HG02840 (cell line): ENCODE data around the gene CYBC1.

Experiments used
- ATAC-seq: cut with Tn5 transposase; IDR thresholded peaks from one replicate; pipeline ENCODE4 v1.9.1; 2021; ENCODE audit warnings: mild to moderate bottlenecking, moderate library complexity, moderate number of reproducible peaks; ENCODE audit not compliant: unreplicated experiment, low FRiP score

CYBC1 gene

GRCh38 chr17:82452162-82452561 lies 1.6 kb upstream of the CYBC1 start:
- ATAC-seq: no peak

GRCh38 chr17:82449883-82450356 lies 632 bp downstream of the CYBC1 start:
- no peak for ATAC-seq

DNA sequence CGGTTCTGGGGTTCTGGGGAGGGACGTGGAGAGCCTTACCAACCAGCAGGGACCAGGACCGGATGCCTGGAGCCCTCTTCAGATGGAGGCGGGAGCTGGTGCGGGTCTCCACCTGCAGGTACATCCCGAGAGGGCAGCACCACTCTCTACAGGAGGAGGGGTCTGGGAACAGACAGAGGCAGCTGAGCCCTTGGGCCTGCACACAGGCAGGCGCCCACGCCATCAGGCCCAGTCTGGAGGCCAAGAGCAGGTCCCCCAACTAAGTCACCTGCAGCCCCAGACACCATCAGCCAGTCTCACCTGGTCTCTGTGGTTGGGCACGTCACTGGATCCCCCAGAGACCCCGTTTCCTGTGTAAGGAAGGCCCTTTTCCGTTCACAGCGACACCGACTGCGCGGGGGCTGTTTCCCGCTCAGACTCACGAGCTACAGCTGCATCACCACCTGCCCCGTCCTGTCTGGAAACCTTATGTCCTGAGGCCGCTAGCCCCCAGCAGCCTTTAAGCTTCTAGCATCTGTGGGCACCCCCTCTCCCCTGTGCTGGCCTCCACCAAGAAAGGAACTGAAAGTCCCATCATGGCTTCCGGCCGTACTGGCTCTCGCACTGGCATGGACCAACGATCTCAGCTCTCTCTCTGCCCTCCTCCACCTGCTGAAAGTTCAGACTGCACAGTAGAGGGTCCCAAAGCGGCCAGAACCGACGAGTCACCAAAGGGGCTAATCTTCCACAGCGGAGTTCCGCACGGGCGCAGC lies 1.2 kb downstream of the CYBC1 start:
- peak; percentile 44 for ATAC-seq

DNA sequence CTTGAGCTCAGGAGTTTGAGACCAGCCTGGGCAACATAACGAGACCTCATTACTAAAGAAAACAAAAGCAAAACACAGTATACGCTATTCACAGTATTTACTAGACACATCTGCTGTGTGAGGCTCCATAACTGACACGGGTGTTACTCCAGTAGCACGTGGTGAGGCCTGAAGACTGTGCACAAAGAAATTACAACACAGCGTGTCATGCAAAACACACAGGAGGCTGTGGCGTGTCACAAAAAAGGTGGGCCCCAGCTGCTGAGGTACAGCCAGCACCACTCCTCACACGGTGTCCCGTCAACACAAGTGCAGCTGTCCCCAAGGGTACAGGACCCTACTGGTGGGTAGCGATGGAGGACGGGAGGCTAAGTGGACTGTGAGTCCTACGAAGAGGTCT lies 2.7 kb downstream of the CYBC1 start:
- ATAC-seq: no peak

DNA sequence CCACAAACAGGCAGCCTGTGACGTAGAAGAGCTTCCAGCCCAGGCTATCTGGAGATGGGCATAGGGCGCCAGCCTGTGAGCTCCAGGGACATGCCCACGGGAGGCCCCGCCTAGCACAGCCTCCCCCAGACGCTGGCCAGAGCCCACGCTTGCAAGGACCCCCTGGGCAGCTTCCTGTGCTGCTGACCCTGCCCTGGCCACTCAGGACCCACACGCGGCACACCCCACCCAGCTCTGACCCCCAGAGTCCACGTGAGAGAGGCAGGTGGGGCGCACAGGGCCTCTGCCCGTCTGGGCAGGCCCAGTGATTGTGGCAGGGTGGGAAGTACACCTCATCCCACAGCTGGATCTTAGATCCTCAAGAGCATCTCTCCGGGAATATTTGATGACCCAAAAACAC lies 3.9 kb downstream of the CYBC1 start:
- ATAC-seq: no peak

GRCh38 chr17:82446124-82446523 lies 4.4 kb downstream of the CYBC1 start:
- no peak for ATAC-seq

- no peak for ATAC-seq
These were observed 5.0 kb downstream of the CYBC1 start for GRCh38 chr17:82445542-82445941.

DNA sequence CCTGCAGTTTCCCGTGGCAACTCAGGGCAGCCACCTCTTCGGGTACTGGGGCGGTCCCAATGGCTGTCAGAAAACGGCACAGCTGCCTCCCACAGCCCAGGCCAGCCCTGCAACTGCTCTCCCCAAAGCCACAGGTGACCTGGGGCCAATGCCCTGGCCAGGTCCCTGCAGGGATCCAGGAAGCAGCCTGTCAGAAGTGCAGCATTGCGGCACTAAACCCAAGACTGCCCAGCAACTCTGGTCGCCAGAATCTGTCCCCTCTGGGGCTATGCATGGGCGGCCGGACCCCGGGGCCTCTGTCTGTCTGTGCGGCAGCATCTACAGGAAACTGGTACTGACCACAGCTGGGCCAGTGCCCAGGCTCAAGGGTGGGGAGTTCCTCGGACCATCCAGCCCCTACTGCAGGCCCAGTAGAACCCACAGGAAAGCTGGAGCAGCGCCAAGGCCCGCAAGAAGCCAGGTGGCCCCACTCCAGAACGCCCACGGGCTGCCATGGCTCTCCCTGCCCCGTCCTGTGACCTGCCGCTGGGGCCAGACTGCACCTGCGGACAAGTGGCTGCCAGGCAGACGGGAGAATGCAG lies 5.5 kb downstream of the CYBC1 start:
- no peak for ATAC-seq

DNA sequence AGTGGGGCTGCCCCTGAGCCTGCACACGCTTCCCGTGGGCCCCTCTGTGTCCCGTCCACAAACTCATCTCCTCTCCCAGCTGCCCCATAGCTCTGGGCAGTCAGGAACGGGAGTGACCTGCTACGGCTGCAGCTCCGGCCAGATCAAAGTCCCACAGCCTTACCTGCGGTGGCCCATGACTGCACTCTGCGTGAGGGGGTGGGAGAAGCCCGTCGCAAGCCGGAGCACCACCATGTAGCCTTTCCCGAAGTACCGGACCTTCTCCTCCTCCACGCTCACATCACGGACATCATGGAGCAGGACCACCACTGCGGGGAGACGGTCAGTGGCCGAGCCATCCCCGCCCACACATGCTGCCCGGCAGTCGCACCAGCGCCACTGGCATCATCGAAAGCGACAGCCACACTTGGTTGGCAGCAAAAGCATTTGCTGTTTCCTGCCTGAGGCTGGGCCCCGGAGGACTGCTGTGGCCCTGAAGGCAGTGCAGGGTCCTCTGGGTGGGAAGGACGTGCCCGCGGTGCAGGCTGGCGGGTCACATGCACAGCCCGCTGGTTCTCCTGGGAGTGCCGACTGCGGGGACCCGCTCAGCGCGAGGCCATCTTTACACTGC lies 6.2 kb downstream of the CYBC1 start:
- ATAC-seq: no peak

GRCh38 chr17:82443465-82444283 lies 6.9 kb downstream of the CYBC1 start:
- ATAC-seq: no peak

- no peak for ATAC-seq
These were observed 7.7 kb downstream of the CYBC1 start for GRCh38 chr17:82442643-82443464.

DNA sequence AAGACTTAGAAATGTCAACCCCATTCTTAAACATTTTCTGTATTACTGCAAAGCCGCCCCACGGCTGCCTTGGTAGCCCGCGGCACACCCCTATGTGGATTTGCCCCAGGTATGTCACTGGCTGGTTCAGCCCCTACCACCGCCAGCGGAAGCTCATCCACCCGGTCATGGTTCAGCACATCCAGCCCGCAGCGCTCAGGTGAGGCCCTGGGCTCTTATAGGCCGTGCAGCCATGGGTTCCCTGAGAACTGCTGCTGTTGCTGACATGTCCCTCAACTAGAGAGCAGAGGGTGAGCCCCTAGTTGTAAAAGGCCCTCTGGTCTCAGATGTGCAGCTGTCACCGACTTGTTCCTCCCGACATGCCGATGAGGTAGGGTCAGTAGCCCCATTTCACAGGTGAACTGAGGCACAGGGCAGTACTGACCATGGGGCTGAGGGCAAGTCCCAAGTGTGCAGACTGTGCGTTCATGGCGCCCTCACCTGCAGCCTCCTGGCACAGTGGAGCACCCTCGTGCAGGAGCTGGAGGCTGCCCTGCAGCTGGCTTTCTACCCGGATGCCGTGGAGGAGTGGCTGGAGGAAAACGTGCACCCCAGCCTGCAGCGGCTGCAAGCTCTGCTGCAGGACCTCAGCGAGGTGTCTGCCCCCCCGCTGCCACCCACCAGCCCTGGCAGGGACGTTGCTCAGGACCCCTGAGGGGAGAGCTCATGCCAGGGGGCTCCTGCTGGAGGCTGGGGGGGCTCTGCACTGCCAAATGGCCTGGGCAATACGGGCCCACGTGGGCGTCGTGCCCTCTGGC lies 8.7 kb downstream of the CYBC1 start:
- ATAC-seq: no peak

GRCh38 chr17:82440991-82441627 lies 9.4 kb downstream of the CYBC1 start:
- no peak for ATAC-seq

DNA sequence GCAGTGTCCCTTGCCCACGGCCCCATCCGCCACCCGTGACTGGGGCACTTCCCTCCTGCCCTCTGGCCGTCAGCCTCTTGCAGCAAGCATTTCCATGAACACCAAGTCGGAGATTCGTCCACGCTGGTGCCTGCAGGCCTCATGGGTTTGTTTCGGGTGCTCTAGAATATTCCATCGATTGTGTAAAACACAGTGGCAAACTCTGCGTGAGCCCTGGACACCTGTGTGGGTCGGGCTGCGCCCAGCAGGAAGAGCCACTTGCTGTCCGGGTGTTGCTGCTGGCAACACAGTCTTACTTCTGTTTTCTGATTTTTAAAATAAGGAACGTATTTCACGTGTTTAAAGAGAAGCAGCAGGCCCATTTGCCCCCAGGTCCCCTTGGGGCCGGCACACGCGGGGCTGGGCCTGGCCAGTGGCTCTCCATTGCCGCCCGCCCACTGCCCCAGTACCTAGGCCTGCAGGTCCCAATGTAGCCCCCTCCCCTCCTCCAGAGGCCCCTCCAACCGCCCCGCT lies 10.0 kb downstream of the CYBC1 start:
- ATAC-seq: no peak

- ATAC-seq: no peak
These were observed 10.7 kb downstream of the CYBC1 start for GRCh38 chr17:82439829-82440365.

GRCh38 chr17:82439194-82439828 lies 11.2 kb downstream of the CYBC1 start:
- ATAC-seq: no peak

DNA sequence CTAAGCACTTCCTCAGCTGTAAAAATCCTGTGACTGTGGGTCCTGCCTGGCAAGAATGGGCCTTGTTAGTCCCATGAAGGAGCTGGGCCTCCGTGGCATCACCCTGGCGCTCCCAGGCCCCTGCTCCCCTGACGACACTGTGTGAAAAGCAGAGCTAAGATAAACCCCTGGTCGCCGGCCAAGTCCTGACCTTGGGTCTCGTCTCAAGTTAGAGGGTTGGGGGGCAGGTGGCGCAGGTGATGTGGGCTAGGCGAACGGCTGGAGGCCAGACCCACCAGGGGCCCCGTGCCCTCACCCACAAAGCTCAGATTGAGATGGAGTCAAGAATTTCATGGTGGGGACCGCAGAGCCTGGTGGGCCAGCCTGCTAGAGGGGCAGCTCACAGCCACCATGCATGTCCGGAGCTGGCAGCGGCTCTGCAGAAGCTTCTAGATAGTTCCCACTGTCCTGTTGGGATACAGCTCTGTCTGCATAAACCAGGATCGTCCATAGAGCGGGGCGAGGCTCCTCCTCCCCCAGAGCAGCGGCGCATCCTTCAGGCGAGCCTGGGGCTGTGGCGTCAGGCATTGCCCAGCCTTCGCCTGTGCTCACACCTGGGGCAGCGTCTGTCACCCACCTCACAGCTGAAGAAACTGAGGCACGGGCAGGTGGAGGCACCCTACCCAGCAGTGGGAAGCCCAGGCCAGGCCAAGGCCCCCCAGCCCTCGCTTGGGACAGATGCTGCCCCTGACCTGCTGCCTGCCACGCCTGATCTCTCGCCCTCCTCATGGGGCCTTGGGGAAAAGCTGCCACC lies 12.0 kb downstream of the CYBC1 start:
- ATAC-seq: no peak
